Mesendoderm (in vitro differentiated cells): Measurements from ENCODE around the gene ARHGEF35.
"Not testable (repeated sequence)": the region's sequence is repeated elsewhere in the genome, so short reads cannot be mapped to it uniquely, and the experiment has no call there.

Experiments
- DNase-seq: peaks from one replicate; pipeline ENCODE4 v3.0.0; 2013
- H2AK5ac ChIP-seq: 2 replicates; pipeline ENCODE4 v1.6.1; 2013; ENCODE audit warnings: low read length, inconsistent platforms
- H2BK120ac ChIP-seq: 2 replicates; pipeline ENCODE4 v1.6.1; 2013; ENCODE audit warnings: low read depth, mild to moderate bottlenecking, low read length, moderate library complexity, mixed read lengths
- H2BK15ac ChIP-seq: replicated peaks from 2 replicates; pipeline ENCODE4 v1.6.1; 2013; ENCODE audit warnings: low read depth, mild to moderate bottlenecking, moderate library complexity
- H2BK5ac ChIP-seq: 2 replicates; pipeline ENCODE4 v1.6.1; 2013; ENCODE audit warnings: low read length, inconsistent platforms
- H3K18ac ChIP-seq: 2 replicates; pipeline ENCODE4 v1.6.1; 2013; ENCODE audit warnings: mild to moderate bottlenecking, low read length, mixed read lengths
- H3K23ac ChIP-seq: one replicate; pipeline ENCODE4 v1.6.1; 2013; ENCODE audit warnings: low read length
- H3K27ac ChIP-seq: 2 replicates; pipeline ENCODE4 v1.5.1; 2013; ENCODE audit warnings: low read depth, mild to moderate bottlenecking, inconsistent platforms, low read length, moderate library complexity
- H3K27me3 ChIP-seq: 2 replicates; pipeline ENCODE4 v1.6.1; 2013; ENCODE audit warnings: low read length, control low read depth, mild to moderate bottlenecking, inconsistent platforms; ENCODE audit not compliant: insufficient read depth, poor library complexity
- H3K36me3 ChIP-seq: 2 replicates; pipeline ENCODE4 v1.6.1; 2013; ENCODE audit warnings: low read length, inconsistent platforms; ENCODE audit not compliant: control insufficient read depth, insufficient read depth
- H3K4ac ChIP-seq: one replicate; pipeline ENCODE4 v1.6.1; 2013; ENCODE audit warnings: low read depth, mild to moderate bottlenecking, low read length, moderate library complexity
- H3K4me1 ChIP-seq: 2 replicates; pipeline ENCODE4 v1.6.1; 2013; ENCODE audit warnings: low read depth, low read length, inconsistent platforms; ENCODE audit not compliant: control insufficient read depth
- H3K4me2 ChIP-seq: 2 replicates; pipeline ENCODE4 v1.6.1; 2013; ENCODE audit warnings: low read length
- H3K4me3 ChIP-seq: 2 replicates; pipeline ENCODE4 v1.5.1; 2013; ENCODE audit warnings: mild to moderate bottlenecking, low read length
- H3K56ac ChIP-seq: one replicate; pipeline ENCODE4 v1.6.1; 2013; ENCODE audit warnings: low read length
- H3K79me1 ChIP-seq: 2 replicates; pipeline ENCODE4 v1.6.1; 2013; ENCODE audit warnings: low read length, inconsistent platforms
- H3K79me2 ChIP-seq: 2 replicates; pipeline ENCODE4 v1.6.1; 2013; ENCODE audit warnings: mild to moderate bottlenecking, low read length; ENCODE audit not compliant: control insufficient read depth, insufficient read depth
- H3K9ac ChIP-seq: 2 replicates; pipeline ENCODE4 v1.6.1; 2013; ENCODE audit warnings: low read length, inconsistent platforms
- H4K5ac ChIP-seq: one replicate; pipeline ENCODE4 v1.6.1; 2013; ENCODE audit warnings: low read length
- H4K8ac ChIP-seq: one replicate; pipeline ENCODE4 v1.6.1; 2013; ENCODE audit warnings: low read depth, mild to moderate bottlenecking, control low read depth, low read length, moderate library complexity
- WGBS: extraction: QIAGEN DNeasy Blood & Tissue Kit; methylation state at CpG from one replicate; pipeline ENCODE4 v1.1.7; 2013; ENCODE audit warnings: low lambda C conversion rate, missing lambda C conversion rate; ENCODE audit not compliant: insufficient coverage; ENCODE audit errors: extremely low coverage; 5-methylcytosine and 5-hydroxymethylcytosine counted together

Gene ARHGEF35

DNA sequence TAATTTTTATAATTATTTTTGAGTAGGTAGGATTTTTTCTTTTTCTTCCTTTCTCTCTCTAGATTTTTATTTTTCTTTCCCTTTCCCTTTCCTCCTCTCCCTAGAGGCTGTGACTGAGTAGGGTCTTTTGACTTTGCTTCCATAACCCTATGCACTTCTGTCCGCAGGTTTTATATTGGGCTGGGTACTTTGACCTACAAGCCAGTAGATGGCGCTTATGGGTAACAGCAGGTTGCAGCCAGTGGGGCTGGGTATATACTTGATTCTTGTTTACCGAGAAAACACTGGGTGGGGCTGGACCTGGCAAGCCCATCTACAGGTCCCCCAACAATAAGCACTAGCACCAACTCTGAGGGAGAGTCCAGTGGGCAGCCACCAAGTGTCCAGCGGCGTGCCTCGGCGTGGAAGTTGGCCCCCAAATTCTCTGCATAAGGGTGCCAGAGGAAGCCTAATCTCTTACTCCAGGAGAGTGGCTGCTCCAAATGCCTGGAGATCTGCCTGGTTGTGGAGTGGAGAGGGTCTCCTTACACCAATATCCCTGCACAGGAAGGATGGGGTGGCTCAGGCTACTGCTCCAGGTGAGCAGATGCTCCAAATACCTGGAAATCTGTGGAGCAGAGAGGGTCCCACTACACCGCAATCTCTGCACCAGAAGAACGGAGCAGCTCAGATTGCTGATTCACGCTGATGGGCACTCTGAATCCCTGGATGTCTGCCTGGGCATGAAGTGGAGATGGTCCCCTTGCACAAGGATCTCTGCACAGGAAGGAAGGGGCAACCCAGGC lies 17.1 kb downstream of the ARHGEF35 start:
- H3K4ac ChIP-seq, H2AK5ac ChIP-seq, H3K23ac ChIP-seq, H3K4me3 ChIP-seq, H4K8ac ChIP-seq, H2BK120ac ChIP-seq, H3K27ac ChIP-seq, H3K56ac ChIP-seq, H3K27me3 ChIP-seq, H3K18ac ChIP-seq, H3K4me2 ChIP-seq, H2BK5ac ChIP-seq, H3K4me1 ChIP-seq, H3K36me3 ChIP-seq, H3K79me2 ChIP-seq, H3K9ac ChIP-seq, H3K79me1 ChIP-seq, H4K5ac ChIP-seq, H2BK15ac ChIP-seq: not testable (repeated sequence)
- peak; percentile 57 for DNase-seq
- no CpG with 5 or more reads among the region's 10 CpGs for WGBS

DNA sequence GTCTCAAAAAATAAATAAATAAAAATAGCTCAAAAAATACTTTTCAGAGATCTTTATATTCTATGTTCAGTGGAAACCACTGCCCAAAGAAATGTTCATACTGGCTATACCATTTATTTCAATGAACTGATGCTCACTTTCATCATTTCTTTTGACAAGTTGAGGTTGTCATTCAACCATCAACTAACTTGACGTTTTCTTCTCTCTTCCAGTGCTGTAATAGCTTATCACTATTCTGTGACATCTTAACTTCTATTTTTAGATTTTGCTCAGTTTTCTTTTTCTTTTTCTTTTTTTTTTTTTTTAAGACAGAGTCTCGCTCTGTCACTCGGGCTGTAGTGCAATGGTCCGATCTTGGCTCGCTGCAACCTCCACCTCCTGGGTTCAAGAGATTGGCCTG lies 21.0 kb downstream of the ARHGEF35 start:
- H3K4ac ChIP-seq: no peak overlapping the region
- H4K5ac ChIP-seq: no peak overlapping the region
- H3K18ac ChIP-seq: no peak overlapping the region
- no peak overlapping the region for H4K8ac ChIP-seq
- H3K27ac ChIP-seq: no peak overlapping the region
- H2BK15ac ChIP-seq: no peak overlapping the region
- H2AK5ac ChIP-seq: no peak overlapping the region
- H3K4me2 ChIP-seq: no peak overlapping the region
- H3K36me3 ChIP-seq: peaks cover 1% of the 10 kb centered on the region
- no CpG with 5 or more reads among the region's 5 CpGs for WGBS
- H3K79me1 ChIP-seq: no peaks in the 10 kb centered on the region
- H3K23ac ChIP-seq: no peak overlapping the region
- H3K79me2 ChIP-seq: no peaks in the 10 kb centered on the region
- DNase-seq: no peak
- no peaks in the 10 kb centered on the region for H3K27me3 ChIP-seq
- H2BK120ac ChIP-seq: no peak overlapping the region
- no peaks in the 10 kb centered on the region for H3K4me1 ChIP-seq
- no peak overlapping the region for H3K56ac ChIP-seq
- no peak overlapping the region for H3K4me3 ChIP-seq
- H3K9ac ChIP-seq: no peak overlapping the region
- no peak overlapping the region for H2BK5ac ChIP-seq

DNA sequence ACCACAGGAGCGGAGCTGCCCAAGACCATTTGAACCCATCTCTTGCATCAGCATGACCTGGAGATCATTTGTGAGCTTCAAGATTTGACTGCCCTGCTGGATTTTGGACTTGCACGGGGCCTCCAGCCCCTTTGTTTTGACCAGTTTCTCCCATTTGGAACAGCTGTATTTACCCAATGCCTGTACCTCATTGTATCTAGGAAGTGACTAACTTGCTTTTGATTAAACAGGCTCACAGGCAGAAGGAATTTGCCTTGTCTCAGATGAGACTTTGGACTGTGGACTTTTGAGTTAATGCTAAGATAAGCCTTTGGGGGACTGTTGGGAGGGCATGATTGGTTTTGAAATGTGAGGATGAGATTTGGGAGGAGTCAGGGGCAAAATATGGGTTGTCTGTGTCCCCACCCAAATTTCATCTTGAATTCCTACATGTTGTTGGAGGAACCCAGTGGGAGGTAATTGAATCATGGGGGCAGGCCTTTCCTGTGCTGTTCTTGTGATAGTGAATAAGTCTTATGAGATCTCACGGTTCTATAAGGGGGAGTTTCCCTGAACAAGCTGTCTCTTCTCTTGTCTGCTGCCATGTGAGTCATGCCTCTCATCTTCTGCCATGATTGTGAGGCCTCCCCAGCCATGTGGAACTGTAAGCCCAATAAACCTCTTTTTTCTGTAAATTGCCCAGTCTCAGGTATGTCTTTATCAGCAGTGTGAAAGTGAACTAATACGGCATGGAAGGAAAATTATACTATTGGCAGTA lies 23.9 kb downstream of the ARHGEF35 start:
- H2BK120ac ChIP-seq, H4K5ac ChIP-seq, H4K8ac ChIP-seq, H3K36me3 ChIP-seq, H3K18ac ChIP-seq, H3K4me2 ChIP-seq, H3K4ac ChIP-seq, H2BK15ac ChIP-seq, H3K27ac ChIP-seq, H3K79me2 ChIP-seq, H3K79me1 ChIP-seq, H2AK5ac ChIP-seq, DNase-seq, H3K27me3 ChIP-seq, H3K4me3 ChIP-seq, H3K4me1 ChIP-seq, H3K56ac ChIP-seq, H3K9ac ChIP-seq, H2BK5ac ChIP-seq, H3K23ac ChIP-seq: not testable (repeated sequence)
- no CpG with 5 or more reads among the region's 4 CpGs for WGBS

DNA sequence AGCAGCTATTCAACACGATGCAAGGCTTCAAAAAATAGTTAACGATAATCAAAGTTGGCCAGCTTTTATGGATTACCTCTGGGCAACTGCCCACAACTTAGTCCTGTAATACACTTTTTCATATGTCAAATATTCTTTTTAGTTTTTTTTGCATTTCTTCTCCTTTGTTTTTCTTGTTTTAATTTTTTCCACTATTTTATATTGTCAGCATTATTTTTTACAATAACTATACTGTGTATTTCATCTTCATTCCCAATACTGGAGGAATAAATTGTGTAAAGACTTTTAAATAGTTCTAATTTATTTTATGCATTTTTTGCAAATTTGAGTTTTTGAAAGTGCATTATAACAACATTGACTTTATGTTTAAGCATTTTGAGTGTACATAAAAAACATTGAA lies 30.8 kb downstream of the ARHGEF35 start:
- H3K4ac ChIP-seq: no peak overlapping the region

DNA sequence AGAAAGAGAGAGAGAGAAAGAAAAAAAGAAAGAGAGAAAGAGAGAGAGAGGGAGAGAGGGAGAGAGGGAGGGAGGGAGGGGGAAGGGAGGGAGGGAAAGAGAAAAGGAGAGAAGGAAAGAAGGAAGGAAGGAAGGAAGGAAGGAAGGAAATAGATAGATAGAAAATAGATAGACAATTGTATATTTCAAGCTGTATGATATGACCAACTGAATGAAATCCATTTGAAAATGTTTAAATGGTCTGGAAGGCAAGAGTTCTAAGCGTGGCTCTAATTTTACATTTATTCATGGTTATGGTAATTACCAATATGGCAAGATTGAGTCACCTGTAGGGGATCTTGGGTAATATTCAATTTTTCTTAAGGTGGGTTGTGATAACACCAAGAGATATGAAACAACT lies 36.8 kb downstream of the ARHGEF35 start:
- Histone ChIP-seq H2BK15ac (no peak overlapping the region), H3K27ac (no peak overlapping the region), H3K4me2 (no peak overlapping the region), H2AK5ac (no peak overlapping the region), H3K36me3 (no peaks in the 10 kb centered on the region), H2BK5ac (no peak overlapping the region), H3K56ac (no peak overlapping the region), H3K4me1 (no peaks in the 10 kb centered on the region), H3K4me3 (no peak overlapping the region), H3K9ac (no peak overlapping the region), H3K79me2 (no peaks in the 10 kb centered on the region), H3K23ac (no peak overlapping the region), H3K27me3 (no peaks in the 10 kb centered on the region), H3K4ac (no peak overlapping the region), H4K5ac (no peak overlapping the region), H4K8ac (no peak overlapping the region), H3K79me1 (no peaks in the 10 kb centered on the region), H3K18ac (no peak overlapping the region), H2BK120ac (no peak overlapping the region)
- WGBS: no CpG with 5 or more reads among the region's 1 CpG
- DNase-seq: no peak

More for the DNA sequence above, 30.8 kb downstream of the ARHGEF35 start:
- Histone ChIP-seq H3K79me2 (no peaks in the 10 kb centered on the region), H3K4me3 (no peak overlapping the region), H3K79me1 (no peaks in the 10 kb centered on the region), H2BK15ac (no peak overlapping the region), H3K23ac (no peak overlapping the region), H3K56ac (no peak overlapping the region), H2BK5ac (no peak overlapping the region), H3K36me3 (no peaks in the 10 kb centered on the region), H3K18ac (no peak overlapping the region), H4K5ac (no peak overlapping the region), H4K8ac (no peak overlapping the region), H2BK120ac (no peak overlapping the region), H3K27me3 (no peaks in the 10 kb centered on the region), H3K4me2 (no peak overlapping the region), H3K27ac (no peak overlapping the region), H2AK5ac (no peak overlapping the region), H3K9ac (no peak overlapping the region), H3K4me1 (no peaks in the 10 kb centered on the region)
- no CpG with 5 or more reads among the region's 2 CpGs for whole genome bisulfite sequencing
- no peak for DNase-seq
